ENCODE data around the gene CCDC121. TPM values are rescaled to one million over a fixed set of nuclear protein-coding genes. Genes with fewer than 3 reads are reported as not detected.

Gene CCDC121
- total and polyA plus RNA-seq, 12 donors, result 0.51 to 46.9 (median 3.6) TPM

GRCh38 chr2:27591745-27592144 is 37.1 kb downstream of the CCDC121 start:
- H3K9me3 ChIP-seq (replicated peaks in 1 of 3), result peaks cover 0 to 21% (median 0%) of the 10 kb centered on the region in 3 donors
- H3K4me1 ChIP-seq (replicated peaks in 1 of 2), result no peaks in the 10 kb centered on the region
- no peak overlapping the region for H3K27ac ChIP-seq
- WGBS, 4 donors, result 84 to 98% (median 90%) methylated on average over 3 of the region's 3 CpGs
- TF ChIP-seq CTCF (IDR thresholded peaks at IDR 0.05), result no peak
- TF ChIP-seq POLR2A (IDR thresholded peaks at IDR 0.05), result no peak
- no peak overlapping the region for H3K4me3 ChIP-seq
- no peak for DNase-seq
- intact Hi-C loops (cut with DNase I), result no loop called here
- H3K36me3 ChIP-seq (replicated peaks in 1 of 2), result no peaks in the 10 kb centered on the region
- H3K27me3 ChIP-seq, result no peaks in the 10 kb centered on the region

GRCh38 chr2:27588308-27588707 is 40.5 kb downstream of the CCDC121 start:
- Histone ChIP-seq H3K4me1 (replicated peaks in 1 of 2) (peaks cover 8 to 24% of the 10 kb centered on the region in 2 donors), H3K27me3 (no peaks in the 10 kb centered on the region), H3K27ac (no peak overlapping the region), H3K4me3 (no peak overlapping the region), H3K9me3 (replicated peaks in 1 of 3) (peaks cover 0 to 14% (median 0%) of the 10 kb centered on the region in 3 donors), H3K36me3 (replicated peaks in 1 of 2) (no peaks in the 10 kb centered on the region)
- TF ChIP-seq CTCF (IDR thresholded peaks at IDR 0.05) (no peak), POLR2A (IDR thresholded peaks at IDR 0.05) (no peak)
- WGBS, 4 donors, result 93 to 98% (median 96%) methylated on average over 2 of the region's 2 CpGs
- DNase-seq, result no peak
- intact Hi-C loops (cut with DNase I), result no loop called here

- no peak for DNase-seq
- Histone ChIP-seq H3K36me3 (replicated peaks in 1 of 2) (no peaks in the 10 kb centered on the region), H3K27me3 (no peaks in the 10 kb centered on the region), H3K4me3 (no peak overlapping the region), H3K27ac (no peak overlapping the region), H3K4me1 (replicated peaks in 1 of 2) (peaks cover 10 to 24% of the 10 kb centered on the region in 2 donors), H3K9me3 (replicated peaks in 1 of 3) (peaks cover 0 to 14% (median 0%) of the 10 kb centered on the region in 3 donors)
- intact Hi-C loops (cut with DNase I), result no loop called here
- TF ChIP-seq POLR2A (IDR thresholded peaks at IDR 0.05) (no peak), CTCF (IDR thresholded peaks at IDR 0.05) (no peak)
- WGBS, 4 donors, result 93 to 97% (median 95%) methylated on average over 2 of the region's 2 CpGs
Observed at GRCh38 chr2:27587025-27587424, 41.8 kb downstream of the CCDC121 start.

GRCh38 chr2:27584597-27584996 is 44.2 kb downstream of the CCDC121 start:
- H3K4me1 ChIP-seq (replicated peaks in 1 of 2), result peaks cover 10 to 24% of the 10 kb centered on the region in 2 donors
- no peak for TF ChIP-seq CTCF (IDR thresholded peaks at IDR 0.05)
- no peak for TF ChIP-seq POLR2A (IDR thresholded peaks at IDR 0.05)
- peaks cover 0 to 6% (median 0%) of the 10 kb centered on the region in 3 donors for H3K9me3 ChIP-seq (replicated peaks in 1 of 3)
- H3K27me3 ChIP-seq, result no peaks in the 10 kb centered on the region
- WGBS, 4 donors, result 77 to 92% (median 84%) methylated on average over 3 of the region's 3 CpGs
- intact Hi-C loops (cut with DNase I), result no loop called here
- no peak overlapping the region for H3K4me3 ChIP-seq
- H3K36me3 ChIP-seq (replicated peaks in 1 of 2), result no peaks in the 10 kb centered on the region
- H3K27ac ChIP-seq, result no peak overlapping the region
- DNase-seq, result no peak
